ENCODE results near the gene CHAC2. TPM values are rescaled to one million over a fixed set of nuclear protein-coding genes. Genes with fewer than 3 reads are reported as not detected.

CHAC2 gene
- total and polyA plus RNA-seq, 2 of the 13 experiments (the other 11 are each of a cell fraction or from before 2014, with no cell fraction given): 1.7 to 10.7 TPM

GRCh38 chr2:53786705-53787613, 19.4 kb downstream of the CHAC2 start, which contains the start of the genes ASB3 and ERLEC1 (continued):
- TF ChIP-seq CBFB (CRISPR knock-in tag; IDR thresholded peaks at IDR 0.05) (peak; percentile 94), ATF7-NPFF (CRISPR knock-in tag; IDR thresholded peaks at IDR 0.05; ENCODE audit: low read depth) (peak; percentile 97), ZNF446 (CRISPR knock-in tag; IDR thresholded peaks at IDR 0.05) (peak; percentile 82; the same call in 1 of the 2 replicates), ZNF232 (CRISPR knock-in tag; IDR thresholded peaks at IDR 0.05; ENCODE audit: borderline replicate concordance) (peak; percentile 91; the same call in 1 of the 2 replicates), KDM5B (CRISPR knock-in tag; IDR thresholded peaks at IDR 0.05; ENCODE audit: borderline replicate concordance) (peak; percentile 99), EED (CRISPR knock-in tag; IDR thresholded peaks at IDR 0.05) (peak; percentile 56; the same call in 1 of the 2 replicates), NR1H2 (CRISPR knock-in tag; IDR thresholded peaks at IDR 0.05; ENCODE audit: borderline replicate concordance, low read depth) (peak; percentile 73; the same call in 1 of the 2 replicates), ZNF883 (CRISPR knock-in tag; IDR thresholded peaks at IDR 0.05; ENCODE audit: not compliant biosample characterization) (peak; percentile 81), NPAS2 (CRISPR knock-in tag; IDR thresholded peaks at IDR 0.05; ENCODE audit: borderline replicate concordance) (no peak), ZNF713 (CRISPR knock-in tag; IDR thresholded peaks at IDR 0.05) (peak; percentile 74; the same call in 1 of the 2 replicates), RBM39 (IDR thresholded peaks at IDR 0.05; ENCODE audit: low read depth, low read length, poor library complexity, severe bottlenecking) (peak; percentile 95), AHDC1 (CRISPR knock-in tag; IDR thresholded peaks at IDR 0.05; ENCODE audit: borderline replicate concordance) (peak; percentile 43; the same call in 1 of the 2 replicates), ELF4 (CRISPR knock-in tag; IDR thresholded peaks at IDR 0.05; ENCODE audit: borderline replicate concordance) (peak; percentile 96), ZNF251 (CRISPR knock-in tag; IDR thresholded peaks at IDR 0.05) (0 out of 2 replicates have a peak, but pooled peaks have one; percentile 61), DRAP1 (CRISPR knock-in tag; IDR thresholded peaks at IDR 0.05) (peak; percentile 82), ESRRA (CRISPR knock-in tag; IDR thresholded peaks at IDR 0.05; ENCODE audit: low read depth) (peak; percentile 67; the same call in 1 of the 2 replicates), IRF2 (CRISPR knock-in tag; IDR thresholded peaks at IDR 0.05) (peak; percentile 99)
- TF ChIP-seq, protein P1, sequence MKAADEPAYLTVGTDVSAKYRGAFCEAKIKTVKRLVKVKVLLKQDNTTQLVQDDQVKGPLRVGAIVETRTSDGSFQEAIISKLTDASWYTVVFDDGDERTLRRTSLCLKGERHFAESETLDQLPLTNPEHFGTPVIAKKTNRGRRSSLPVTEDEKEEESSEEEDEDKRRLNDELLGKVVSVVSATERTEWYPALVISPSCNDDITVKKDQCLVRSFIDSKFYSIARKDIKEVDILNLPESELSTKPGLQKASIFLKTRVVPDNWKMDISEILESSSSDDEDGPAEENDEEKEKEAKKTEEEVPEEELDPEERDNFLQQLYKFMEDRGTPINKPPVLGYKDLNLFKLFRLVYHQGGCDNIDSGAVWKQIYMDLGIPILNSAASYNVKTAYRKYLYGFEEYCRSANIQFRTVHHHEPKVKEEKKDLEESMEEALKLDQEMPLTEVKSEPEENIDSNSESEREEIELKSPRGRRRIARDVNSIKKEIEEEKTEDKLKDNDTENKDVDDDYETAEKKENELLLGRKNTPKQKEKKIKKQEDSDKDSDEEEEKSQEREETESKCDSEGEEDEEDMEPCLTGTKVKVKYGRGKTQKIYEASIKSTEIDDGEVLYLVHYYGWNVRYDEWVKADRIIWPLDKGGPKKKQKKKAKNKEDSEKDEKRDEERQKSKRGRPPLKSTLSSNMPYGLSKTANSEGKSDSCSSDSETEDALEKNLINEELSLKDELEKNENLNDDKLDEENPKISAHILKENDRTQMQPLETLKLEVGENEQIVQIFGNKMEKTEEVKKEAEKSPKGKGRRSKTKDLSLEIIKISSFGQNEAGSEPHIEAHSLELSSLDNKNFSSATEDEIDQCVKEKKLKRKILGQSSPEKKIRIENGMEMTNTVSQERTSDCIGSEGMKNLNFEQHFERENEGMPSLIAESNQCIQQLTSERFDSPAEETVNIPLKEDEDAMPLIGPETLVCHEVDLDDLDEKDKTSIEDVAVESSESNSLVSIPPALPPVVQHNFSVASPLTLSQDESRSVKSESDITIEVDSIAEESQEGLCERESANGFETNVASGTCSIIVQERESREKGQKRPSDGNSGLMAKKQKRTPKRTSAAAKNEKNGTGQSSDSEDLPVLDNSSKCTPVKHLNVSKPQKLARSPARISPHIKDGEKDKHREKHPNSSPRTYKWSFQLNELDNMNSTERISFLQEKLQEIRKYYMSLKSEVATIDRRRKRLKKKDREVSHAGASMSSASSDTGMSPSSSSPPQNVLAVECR (CRISPR knock-in tag; IDR thresholded peaks at IDR 0.05; ENCODE audit: borderline replicate concordance): peak; percentile 99
